Ammon's horn (tissue), 1 donor: ENCODE data around the gene PKN2.
"Not testable (repeated sequence)": the region's sequence is repeated elsewhere in the genome, so short reads cannot be mapped to it uniquely, and the experiment has no call there.

ENCODE experiments used
- DNase-seq: peaks from one replicate; pipeline ENCODE4 v3.0.0-alpha.2; 2016; ENCODE audit warnings: low spot score

PKN2 gene

GRCh38 chr1:88680471-88680870 is 3.6 kb upstream of the PKN2 start:
- no peak for DNase-seq

GRCh38 chr1:88680911-88681622 is 3.0 kb upstream of the PKN2 start:
- DNase-seq: no peak

GRCh38 chr1:88684482-88685258 is 597 bp downstream of the PKN2 start:
- peak; percentile 50 for DNase-seq

- no peak for DNase-seq
Measured at GRCh38 chr1:88685259-88685620, 1.2 kb downstream of the PKN2 start.

GRCh38 chr1:88691540-88691939 is 7.5 kb downstream of the PKN2 start:
- no peak for DNase-seq

- no peak for DNase-seq
Measured at GRCh38 chr1:88695781-88696180, 11.7 kb downstream of the PKN2 start.

GRCh38 chr1:88697503-88697902 is 13.4 kb downstream of the PKN2 start:
- no peak for DNase-seq

- no peak for DNase-seq
Measured at GRCh38 chr1:88698140-88698539, 14.1 kb downstream of the PKN2 start.

GRCh38 chr1:88698764-88699163 is 14.7 kb downstream of the PKN2 start:
- no peak for DNase-seq

GRCh38 chr1:88700425-88701013 is 16.4 kb downstream of the PKN2 start:
- DNase-seq: no peak

GRCh38 chr1:88701275-88701674 is 17.2 kb downstream of the PKN2 start:
- DNase-seq: peak; percentile 3

GRCh38 chr1:88701793-88702192 is 17.7 kb downstream of the PKN2 start:
- DNase-seq: not testable (repeated sequence)

GRCh38 chr1:88708011-88708410 is 23.9 kb downstream of the PKN2 start:
- no peak for DNase-seq

- DNase-seq: not testable (repeated sequence)
Measured at GRCh38 chr1:88712907-88713306, 28.8 kb downstream of the PKN2 start.

GRCh38 chr1:88716571-88716970 is 32.5 kb downstream of the PKN2 start:
- not testable (repeated sequence) for DNase-seq

- no peak for DNase-seq
Measured at GRCh38 chr1:88722492-88722891, 38.4 kb downstream of the PKN2 start.

GRCh38 chr1:88726697-88727096 is 42.6 kb downstream of the PKN2 start:
- no peak for DNase-seq

- no peak for DNase-seq
Measured at GRCh38 chr1:88727205-88727604, 43.1 kb downstream of the PKN2 start.

GRCh38 chr1:88729297-88729696 is 45.2 kb downstream of the PKN2 start:
- DNase-seq: no peak

- DNase-seq: peak; percentile 29
Measured at GRCh38 chr1:88730132-88730675, 46.1 kb downstream of the PKN2 start.

GRCh38 chr1:88730995-88731394 is 46.9 kb downstream of the PKN2 start:
- no peak for DNase-seq

GRCh38 chr1:88731475-88732269 is 47.6 kb downstream of the PKN2 start:
- peak; percentile 63 for DNase-seq
